ENCODE results near the gene GAPDH.
A peak's percentile ranks its signal among the peaks of the same experiment; 100 is the strongest.

GAPDH gene

DNA sequence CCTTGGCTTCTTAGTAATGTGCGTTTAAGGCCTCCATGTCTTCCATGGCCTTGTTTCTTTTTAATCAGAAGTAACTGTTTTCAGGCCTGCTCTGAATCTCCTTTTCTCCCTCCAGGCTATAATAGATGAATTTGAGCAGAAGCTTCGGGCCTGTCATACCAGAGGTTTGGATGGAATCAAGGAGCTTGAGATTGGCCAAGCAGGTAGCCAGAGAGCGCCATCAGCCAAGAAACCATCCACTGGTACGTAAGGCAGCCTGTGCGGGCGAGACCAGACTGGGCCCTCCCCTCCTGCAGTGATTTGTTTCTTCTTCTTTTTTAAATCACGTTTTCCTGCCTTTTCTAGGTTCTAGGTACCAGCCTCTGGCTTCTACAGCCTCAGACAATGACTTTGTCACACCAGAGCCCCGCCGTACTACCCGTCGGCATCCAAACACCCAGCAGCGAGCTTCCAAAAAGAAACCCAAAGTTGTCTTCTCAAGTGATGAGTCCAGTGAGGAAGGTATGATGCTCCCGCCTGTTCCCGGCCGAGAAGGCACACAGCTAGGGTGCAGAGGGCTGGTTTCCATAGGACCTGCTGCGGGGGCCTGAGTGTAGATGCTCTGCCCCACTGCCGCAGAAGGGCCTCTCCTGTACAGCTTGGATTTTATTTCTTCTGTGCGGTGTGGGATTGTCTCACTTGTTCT, 3.6 kb upstream of the GAPDH start:
- DNase-seq = no peak

DNA sequence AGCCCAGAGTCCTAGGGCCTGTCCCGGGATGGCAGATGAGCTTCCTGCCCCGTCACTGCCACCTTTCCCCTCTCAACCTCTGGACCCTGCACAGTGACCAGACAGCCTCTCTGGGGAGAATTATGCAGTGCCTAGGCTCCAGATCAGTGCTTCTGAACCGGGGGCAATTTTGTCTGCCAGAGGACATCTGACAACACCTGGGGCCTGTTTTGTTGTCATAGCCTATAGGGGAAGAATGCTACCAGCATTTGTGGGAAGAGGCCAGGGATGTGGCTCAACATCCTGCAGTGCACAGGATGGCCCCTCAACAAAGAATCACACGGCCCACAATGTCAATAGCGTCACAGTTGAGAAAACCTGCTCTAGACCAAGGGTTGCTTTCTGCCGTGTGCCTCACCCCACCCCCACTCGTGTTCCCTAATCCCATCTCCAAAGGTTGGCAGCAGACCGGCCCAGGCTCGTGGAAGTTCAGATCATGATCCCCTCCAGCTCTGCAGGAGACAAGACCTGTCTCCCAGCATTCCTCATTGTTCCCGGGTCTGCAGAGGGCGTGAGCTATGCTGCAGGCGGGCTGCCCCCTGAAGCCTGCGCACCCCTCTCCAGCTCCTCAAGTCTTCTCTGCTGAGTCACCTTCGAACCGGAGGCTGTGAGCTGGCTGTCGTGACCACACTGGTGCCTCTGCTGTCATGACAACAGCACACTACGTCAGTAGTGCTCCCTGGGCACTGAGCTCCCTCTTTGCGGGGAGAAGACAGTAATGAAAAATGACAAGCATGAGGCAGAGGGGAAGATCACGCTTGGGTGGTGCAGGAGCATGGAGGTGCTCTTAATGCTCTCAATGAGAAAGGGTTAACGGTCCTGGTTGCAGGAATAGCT, 2.0 kb upstream of the GAPDH start:
- DNase-seq = peak; percentile 78

DNA sequence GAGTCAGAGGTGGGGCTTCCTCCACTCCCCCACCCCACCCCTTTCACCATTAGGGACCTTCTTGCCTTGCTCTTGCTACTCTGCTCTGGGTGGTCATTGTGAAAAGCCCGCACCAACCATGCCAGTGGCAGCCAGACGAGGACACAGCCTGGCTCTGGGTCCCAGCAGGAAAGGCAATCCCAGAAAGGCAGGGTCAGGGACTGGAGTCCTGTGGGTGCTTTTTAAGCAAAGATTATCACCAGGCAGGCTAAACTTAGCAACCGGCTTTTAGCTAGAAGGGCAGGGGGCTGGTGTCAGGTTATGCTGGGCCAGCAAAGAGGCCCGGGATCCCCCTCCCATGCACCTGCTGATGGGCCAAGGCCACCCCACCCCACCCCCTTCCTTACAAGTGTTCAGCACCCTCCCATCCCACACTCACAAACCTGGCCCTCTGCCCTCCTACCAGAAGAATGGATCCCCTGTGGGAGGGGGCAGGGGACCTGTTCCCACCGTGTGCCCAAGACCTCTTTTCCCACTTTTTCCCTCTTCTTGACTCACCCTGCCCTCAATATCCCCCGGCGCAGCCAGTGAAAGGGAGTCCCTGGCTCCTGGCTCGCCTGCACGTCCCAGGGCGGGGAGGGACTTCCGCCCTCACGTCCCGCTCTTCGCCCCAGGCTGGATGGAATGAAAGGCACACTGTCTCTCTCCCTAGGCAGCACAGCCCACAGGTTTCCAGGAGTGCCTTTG, 1.2 kb upstream of the GAPDH start:
- DNase-seq = peak; percentile 28

DNA sequence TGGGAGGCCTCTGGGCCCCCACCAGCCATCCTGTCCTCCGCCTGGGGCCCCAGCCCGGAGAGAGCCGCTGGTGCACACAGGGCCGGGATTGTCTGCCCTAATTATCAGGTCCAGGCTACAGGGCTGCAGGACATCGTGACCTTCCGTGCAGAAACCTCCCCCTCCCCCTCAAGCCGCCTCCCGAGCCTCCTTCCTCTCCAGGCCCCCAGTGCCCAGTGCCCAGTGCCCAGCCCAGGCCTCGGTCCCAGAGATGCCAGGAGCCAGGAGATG, 729 bp upstream of the GAPDH start:
- DNase-seq = no peak

DNA sequence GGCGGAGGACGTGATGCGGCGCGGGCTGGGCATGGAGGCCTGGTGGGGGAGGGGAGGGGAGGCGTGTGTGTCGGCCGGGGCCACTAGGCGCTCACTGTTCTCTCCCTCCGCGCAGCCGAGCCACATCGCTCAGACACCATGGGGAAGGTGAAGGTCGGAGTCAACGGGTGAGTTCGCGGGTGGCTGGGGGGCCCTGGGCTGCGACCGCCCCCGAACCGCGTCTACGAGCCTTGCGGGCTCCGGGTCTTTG, 303 bp downstream of the GAPDH start:
- DNase-seq = peak; percentile 81

DNA sequence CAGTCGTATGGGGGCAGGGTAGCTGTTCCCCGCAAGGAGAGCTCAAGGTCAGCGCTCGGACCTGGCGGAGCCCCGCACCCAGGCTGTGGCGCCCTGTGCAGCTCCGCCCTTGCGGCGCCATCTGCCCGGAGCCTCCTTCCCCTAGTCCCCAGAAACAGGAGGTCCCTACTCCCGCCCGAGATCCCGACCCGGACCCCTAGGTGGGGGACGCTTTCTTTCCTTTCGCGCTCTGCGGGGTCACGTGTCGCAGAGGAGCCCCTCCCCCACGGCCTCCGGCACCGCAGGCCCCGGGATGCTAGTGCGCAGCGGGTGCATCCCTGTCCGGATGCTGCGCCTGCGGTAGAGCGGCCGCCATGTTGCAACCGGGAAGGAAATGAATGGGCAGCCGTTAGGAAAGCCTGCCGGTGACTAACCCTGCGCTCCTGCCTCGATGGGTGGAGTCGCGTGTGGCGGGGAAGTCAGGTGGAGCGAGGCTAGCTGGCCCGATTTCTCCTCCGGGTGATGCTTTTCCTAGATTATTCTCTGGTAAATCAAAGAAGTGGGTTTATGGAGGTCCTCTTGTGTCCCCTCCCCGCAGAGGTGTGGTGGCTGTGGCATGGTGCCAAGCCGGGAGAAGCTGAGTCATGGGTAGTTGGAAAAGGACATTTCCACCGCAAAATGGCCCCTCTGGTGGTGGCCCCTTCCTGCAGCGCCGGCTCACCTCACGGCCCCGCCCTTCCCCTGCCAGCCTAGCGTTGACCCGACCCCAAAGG, 804 bp downstream of the GAPDH start:
- peak; percentile 77 for DNase-seq

DNA sequence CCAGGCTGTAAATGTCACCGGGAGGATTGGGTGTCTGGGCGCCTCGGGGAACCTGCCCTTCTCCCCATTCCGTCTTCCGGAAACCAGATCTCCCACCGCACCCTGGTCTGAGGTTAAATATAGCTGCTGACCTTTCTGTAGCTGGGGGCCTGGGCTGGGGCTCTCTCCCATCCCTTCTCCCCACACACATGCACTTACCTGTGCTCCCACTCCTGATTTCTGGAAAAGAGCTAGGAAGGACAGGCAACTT, 1.3 kb downstream of the GAPDH start:
- DNase-seq = no peak

DNA sequence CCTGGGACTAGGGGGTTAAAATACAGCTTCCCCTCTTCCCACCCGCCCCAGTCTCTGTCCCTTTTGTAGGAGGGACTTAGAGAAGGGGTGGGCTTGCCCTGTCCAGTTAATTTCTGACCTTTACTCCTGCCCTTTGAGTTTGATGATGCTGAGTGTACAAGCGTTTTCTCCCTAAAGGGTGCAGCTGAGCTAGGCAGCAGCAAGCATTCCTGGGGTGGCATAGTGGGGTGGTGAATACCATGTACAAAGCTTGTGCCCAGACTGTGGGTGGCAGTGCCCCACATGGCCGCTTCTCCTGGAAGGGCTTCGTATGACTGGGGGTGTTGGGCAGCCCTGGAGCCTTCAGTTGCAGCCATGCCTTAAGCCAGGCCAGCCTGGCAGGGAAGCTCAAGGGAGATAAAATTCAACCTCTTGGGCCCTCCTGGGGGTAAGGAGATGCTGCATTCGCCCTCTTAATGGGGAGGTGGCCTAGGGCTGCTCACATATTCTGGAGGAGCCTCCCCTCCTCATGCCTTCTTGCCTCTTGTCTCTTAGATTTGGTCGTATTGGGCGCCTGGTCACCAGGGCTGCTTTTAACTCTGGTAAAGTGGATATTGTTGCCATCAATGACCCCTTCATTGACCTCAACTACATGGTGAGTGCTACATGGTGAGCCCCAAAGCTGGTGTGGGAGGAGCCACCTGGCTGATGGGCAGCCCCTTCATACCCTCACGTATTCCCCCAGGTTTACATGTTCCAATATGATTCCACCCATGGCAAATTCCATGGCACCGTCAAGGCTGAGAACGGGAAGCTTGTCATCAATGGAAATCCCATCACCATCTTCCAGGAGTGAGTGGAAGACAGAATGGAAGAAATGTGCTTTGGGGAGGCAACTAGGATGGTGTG, 1.9 kb downstream of the GAPDH start:
- no peak for DNase-seq

DNA sequence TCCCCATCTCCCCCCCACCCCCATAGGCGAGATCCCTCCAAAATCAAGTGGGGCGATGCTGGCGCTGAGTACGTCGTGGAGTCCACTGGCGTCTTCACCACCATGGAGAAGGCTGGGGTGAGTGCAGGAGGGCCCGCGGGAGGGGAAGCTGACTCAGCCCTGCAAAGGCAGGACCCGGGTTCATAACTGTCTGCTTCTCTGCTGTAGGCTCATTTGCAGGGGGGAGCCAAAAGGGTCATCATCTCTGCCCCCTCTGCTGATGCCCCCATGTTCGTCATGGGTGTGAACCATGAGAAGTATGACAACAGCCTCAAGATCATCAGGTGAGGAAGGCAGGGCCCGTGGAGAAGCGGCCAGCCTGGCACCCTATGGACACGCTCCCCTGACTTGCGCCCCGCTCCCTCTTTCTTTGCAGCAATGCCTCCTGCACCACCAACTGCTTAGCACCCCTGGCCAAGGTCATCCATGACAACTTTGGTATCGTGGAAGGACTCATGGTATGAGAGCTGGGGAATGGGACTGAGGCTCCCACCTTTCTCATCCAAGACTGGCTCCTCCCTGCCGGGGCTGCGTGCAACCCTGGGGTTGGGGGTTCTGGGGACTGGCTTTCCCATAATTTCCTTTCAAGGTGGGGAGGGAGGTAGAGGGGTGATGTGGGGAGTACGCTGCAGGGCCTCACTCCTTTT, 2.7 kb downstream of the GAPDH start:
- no peak for DNase-seq

DNA sequence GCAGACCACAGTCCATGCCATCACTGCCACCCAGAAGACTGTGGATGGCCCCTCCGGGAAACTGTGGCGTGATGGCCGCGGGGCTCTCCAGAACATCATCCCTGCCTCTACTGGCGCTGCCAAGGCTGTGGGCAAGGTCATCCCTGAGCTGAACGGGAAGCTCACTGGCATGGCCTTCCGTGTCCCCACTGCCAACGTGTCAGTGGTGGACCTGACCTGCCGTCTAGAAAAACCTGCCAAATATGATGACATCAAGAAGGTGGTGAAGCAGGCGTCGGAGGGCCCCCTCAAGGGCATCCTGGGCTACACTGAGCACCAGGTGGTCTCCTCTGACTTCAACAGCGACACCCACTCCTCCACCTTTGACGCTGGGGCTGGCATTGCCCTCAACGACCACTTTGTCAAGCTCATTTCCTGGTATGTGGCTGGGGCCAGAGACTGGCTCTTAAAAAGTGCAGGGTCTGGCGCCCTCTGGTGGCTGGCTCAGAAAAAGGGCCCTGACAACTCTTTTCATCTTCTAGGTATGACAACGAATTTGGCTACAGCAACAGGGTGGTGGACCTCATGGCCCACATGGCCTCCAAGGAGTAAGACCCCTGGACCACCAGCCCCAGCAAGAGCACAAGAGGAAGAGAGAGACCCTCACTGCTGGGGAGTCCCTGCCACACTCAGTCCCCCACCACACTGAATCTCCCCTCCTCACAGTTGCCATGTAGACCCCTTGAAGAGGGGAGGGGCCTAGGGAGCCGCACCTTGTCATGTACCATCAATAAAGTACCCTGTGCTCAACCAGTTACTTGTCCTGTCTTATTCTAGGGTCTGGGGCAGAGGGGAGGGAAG, 3.5 kb downstream of the GAPDH start:
- peak; percentile 83 for DNase-seq

DNA sequence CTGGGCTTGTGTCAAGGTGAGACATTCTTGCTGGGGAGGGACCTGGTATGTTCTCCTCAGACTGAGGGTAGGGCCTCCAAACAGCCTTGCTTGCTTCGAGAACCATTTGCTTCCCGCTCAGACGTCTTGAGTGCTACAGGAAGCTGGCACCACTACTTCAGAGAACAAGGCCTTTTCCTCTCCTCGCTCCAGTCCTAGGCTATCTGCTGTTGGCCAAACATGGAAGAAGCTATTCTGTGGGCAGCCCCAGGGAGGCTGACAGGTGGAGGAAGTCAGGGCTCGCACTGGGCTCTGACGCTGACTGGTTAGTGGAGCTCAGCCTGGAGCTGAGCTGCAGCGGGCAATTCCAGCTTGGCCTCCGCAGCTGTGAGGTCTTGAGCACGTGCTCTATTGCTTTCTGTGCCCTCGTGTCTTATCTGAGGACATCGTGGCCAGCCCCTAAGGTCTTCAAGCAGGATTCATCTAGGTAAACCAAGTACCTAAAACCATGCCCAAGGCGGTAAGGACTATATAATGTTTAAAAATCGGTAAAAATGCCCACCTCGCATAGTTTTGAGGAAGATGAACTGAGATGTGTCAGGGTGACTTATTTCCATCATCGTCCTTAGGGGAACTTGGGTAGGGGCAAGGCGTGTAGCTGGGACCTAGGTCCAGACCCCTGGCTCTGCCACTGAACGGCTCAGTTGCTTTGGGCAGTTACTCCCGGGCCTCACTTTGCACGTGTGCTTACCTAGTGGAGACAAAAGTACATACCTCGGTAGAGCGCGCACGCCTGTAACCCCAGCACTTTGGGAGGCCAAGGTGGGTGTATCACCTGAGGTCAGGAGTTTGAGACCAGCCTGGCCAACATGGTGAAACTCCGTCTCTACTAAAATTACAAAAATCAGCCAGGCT, 4.3 kb downstream of the GAPDH start:
- DNase-seq = peak; percentile 26

DNA sequence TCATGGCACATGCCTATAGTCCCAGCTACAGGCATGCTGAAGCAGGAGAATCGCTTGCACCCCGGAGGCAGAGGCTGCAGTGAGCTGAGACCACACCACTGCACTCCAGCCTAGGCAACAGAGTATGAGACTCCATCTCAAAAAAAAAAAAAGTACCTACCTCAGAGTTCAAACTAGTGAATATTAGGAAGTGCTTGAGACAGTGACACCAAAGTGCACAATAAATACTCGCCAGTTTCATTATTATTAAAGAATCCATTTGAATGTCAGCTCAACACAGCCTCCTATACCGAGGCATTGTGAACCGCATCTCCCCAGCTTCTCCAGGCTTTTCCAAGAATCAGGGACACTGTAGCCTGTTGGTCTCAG, 5.0 kb downstream of the GAPDH start:
- DNase-seq = no peak

DNA sequence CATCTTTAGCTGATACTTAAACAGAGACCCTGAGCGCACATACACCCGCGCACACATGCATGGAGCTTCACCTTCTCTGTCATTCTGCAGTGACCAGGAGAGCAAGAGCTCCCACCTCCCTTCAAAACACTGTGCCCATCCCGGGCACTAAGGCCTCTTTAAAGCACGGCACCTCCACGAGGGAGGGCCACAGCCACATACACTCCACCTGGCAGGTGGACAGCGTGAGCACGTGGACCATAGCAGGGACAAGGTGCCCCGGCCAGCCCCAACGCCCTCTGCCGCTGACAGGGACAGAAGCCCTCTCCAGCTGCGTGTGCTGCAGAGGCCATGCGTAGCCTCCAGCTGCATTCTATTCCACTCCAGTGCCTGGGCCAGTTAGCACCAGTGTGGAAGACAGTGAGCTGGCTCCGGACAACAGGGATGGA, 5.4 kb downstream of the GAPDH start:
- no peak for DNase-seq

DNA sequence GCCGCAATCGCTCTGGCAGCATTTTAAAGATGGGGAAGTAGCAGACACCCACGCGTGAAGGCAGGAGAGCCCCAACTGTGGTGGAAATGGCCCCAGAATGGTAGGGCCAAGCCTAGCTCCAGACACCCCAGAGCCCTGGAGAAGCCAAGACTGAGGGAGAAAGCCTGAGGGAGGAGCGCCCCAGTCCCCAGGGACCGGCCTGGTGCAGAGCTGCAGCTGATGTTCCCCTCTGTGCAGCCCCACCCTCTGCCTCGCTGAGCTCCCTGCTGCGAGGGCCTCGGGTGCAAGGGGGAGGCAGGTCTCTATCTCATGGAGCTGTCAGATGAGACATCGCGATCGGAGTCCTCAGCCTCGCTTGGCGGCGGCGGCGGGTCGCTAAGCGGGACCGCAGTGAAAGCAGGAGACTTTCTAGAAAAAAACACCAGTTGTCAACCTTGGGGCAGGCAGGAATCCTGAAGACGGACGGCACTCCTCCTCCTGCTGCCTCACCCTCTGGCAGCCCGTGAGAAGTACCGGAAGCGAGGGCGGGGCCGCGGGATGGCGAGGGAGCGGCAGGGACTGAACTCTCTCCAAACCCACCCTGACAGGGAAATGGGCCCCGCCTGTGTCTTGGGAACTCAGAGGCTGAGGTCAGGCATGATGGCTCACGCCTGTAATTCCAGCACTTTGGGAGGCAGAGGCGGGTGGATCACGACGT, 6.0 kb downstream of the GAPDH start:
- DNase-seq = peak; percentile 54

DNA sequence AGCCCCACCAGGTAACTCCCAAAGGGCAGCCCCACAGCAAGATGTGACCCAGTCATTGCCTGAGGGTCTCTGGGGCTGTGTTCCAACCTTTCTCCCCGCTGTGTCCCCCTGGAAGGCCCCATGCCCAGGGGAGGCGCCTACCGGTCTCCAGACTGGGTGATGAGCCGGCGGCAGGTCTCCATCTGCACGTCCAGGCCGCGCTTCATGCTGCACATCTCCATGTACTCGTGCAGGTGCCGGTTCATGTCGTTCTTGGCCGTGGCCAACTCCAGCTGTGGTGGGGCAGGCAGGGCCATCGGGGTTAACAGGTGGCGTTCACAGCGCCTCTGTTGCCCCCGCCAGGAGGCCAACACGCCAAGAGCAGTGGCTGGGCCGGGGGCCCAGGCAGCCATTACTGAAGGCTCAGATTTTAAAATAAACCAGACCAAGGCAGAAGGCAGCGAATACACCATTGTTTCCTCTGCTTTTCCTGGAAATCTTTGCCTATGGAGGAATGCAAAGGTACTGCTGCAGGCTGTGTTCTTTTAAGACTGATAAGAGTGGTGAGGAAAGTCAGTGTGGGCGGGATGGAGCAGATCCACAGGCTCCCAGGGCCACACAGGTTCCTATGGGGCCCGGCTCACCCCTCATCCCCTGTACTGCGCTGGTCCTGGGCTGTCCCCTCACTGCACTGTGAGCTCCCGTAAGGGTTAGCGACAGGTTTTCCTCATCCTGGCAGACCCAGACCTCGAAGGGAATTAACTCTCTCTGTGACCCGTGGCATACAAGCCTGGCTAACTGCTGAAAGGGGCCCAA, 7.3 kb downstream of the GAPDH start:
- no peak for DNase-seq

DNA sequence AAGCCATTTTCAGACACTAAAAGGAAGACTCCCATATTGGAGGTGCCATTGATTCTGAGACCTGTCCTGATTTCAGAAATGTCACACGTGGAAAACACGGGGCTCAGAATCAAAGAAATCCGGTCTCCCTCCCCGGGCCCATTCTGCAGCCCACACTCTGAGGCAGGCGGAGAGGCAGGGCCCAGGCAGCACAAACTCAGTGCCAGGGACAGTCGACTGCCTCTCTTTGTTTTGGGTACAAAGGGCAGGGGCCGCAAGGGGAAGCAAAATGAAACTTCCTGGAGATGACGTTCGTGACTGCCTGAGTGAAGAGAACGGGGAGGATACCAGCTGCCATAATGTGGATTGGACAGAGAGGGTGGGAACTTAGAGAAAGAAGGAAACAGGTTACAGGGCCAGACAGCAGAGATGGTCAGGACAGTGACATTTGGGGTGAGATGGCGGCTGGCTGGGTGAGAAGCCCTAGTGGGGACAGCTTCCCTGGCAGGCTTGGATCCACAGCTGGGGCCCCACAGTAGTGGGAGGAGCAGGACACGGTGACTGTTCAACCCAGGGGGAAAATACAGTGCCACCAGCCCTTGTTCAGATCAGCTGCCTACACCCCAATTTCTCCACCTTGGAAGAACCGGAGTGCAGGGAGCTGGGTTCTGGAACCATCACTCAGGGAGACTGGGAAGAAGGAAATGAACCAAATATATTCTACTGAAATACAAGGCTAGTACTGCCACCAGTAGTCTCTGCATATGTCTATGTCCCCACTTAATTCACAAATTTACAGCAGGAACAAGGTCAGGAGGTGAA, 8.1 kb downstream of the GAPDH start:
- DNase-seq = no peak

DNA sequence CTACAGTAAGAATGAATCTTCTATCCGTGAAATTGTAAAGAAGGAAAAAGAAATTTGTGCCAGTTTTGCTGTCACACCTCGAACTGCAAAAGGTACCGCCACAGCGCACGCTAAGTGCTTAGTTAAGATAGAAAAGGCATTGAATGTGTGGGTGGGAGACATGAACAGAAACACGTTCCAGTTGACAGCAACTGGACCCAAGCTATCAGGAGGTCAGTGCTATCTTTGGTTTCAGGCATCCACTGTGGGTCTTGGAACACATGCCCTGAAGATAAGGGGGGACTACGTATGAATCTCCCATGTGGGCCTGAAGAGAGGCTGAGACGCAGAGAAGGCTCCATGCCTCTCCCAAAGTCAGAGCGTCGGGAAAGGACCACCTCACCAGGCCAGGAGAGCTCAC, 11.7 kb downstream of the GAPDH start:
- DNase-seq = no peak

DNA sequence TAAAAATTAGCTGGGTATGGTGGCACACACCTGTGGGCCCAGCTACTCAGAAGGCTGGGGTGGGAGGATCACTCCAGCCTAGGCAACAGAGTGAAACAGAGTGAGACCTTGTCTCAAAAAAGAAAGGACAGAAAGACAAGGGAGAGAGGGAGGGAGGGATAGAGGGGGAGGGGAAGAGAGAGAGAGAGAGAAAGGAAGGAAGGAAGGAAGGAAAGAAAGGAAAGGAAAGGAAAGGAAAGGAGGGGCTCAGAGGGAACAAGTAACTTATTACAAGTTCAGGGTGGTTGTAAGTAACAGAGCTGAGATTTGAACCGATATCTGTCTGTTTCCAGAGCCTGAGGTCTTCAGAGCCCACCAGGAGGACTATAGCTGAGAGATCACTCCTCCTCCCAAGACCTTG, 13.2 kb downstream of the GAPDH start:
- no peak for DNase-seq
